Adipocyte (in vitro differentiated cells): ENCODE results near the gene RETN.

Experiments used
- DNase-seq: peaks from one replicate; pipeline ENCODE4 v3.0.0-alpha.2; 2015; ENCODE audit warnings: low read depth
- H3K27me3 ChIP-seq: replicated peaks from 2 replicates; pipeline ENCODE4 v1.7.0; 2013; ENCODE audit warnings: mild to moderate bottlenecking, low read length, moderate library complexity; ENCODE audit not compliant: control insufficient read depth, insufficient read depth
- H3K36me3 ChIP-seq: 2 replicates; pipeline ENCODE4 v1.7.0; 2013; ENCODE audit warnings: low read length, mild to moderate bottlenecking, moderate library complexity; ENCODE audit not compliant: control insufficient read depth, insufficient read depth, severe bottlenecking
- H3K4me1 ChIP-seq: 2 replicates; pipeline ENCODE4 v1.7.0; 2013; ENCODE audit warnings: mild to moderate bottlenecking, low read length, moderate library complexity; ENCODE audit not compliant: control insufficient read depth, insufficient read depth
- H3K4me3 ChIP-seq: 2 replicates; pipeline ENCODE4 v1.7.0; 2013; ENCODE audit warnings: mild to moderate bottlenecking, low read length, moderate library complexity
- H3K9ac ChIP-seq: 2 replicates; pipeline ENCODE4 v1.7.0; 2013; ENCODE audit warnings: mild to moderate bottlenecking, low read length, moderate library complexity
- H3K9me3 ChIP-seq: 2 replicates; pipeline ENCODE4 v1.7.0; 2013; ENCODE audit warnings: mild to moderate bottlenecking, low read length, moderate library complexity; ENCODE audit not compliant: control insufficient read depth

Gene RETN

DNA sequence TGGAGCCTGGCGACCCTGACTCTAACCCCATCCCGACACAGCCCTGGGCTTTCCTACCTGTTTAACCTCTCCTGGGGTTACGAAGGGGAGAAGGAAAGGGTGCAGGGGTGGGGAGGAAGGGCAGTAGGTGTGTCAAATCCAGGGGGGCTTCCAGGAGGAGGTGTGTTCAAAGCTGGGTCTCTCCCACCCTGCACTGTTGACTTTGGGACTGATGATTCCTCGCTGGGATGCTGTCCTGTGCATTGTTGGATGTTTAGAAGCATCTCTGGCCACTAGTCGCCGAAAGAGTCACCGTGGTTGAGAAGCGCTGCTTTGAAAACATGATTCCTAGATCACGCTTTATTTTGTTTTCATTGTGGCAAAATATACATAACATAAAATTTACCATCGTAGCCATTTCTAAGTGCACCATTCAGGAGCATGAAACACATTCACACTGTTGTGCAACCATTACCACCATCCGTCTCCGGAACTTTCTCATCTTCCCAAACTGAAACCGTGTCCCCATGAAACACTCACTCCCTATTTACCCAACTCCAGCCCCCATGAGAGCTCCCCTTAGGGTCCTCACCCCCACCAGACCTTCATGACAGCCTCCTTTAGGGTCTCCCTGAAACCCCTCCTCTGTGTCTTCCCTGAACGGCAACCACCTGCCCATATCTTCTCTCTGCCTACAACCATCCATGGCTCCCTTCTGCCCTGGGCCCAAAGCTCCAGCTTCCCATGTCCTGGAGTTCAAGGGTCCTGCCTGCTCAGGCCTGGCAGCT is 37.5 kb downstream of the RETN start:
- no peaks in the 10 kb centered on the region for H3K9me3 ChIP-seq
- H3K9ac ChIP-seq: no peak overlapping the region
- H3K36me3 ChIP-seq: no peaks in the 10 kb centered on the region
- H3K4me1 ChIP-seq: no peaks in the 10 kb centered on the region
- no peak overlapping the region for H3K4me3 ChIP-seq
- peaks cover 36% of the 10 kb centered on the region for H3K27me3 ChIP-seq
- no peak for DNase-seq

DNA sequence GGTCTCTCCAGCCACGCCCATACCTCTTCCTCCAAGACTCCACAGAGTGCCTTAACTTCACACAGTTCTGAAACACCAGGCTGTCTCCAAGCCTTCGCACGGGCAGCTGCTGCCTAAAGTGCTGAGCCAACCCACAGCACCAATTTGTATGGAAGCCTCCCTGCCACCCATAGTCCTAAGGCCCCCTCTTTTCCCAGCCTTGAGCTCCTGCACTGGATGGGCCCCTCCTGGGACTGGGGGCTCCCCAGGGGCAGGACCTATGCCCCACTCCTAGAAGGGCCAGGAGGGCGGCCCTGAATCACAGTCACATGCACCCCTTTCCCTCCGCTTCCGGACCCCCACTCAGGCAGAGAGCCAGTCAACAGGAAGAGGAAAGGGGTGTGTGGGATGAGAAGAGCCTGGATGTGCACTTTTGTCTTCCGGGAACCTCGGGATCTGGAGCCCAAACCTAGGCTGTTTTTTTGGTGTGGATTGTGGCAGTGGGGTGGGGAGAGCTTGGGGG is 38.2 kb downstream of the RETN start:
- Histone ChIP-seq H3K4me1 (no peaks in the 10 kb centered on the region), H3K9me3 (no peaks in the 10 kb centered on the region), H3K36me3 (no peaks in the 10 kb centered on the region), H3K9ac (no peak overlapping the region), H3K4me3 (no peak overlapping the region), H3K27me3 (peaks cover 36% of the 10 kb centered on the region)
- no peak for DNase-seq

DNA sequence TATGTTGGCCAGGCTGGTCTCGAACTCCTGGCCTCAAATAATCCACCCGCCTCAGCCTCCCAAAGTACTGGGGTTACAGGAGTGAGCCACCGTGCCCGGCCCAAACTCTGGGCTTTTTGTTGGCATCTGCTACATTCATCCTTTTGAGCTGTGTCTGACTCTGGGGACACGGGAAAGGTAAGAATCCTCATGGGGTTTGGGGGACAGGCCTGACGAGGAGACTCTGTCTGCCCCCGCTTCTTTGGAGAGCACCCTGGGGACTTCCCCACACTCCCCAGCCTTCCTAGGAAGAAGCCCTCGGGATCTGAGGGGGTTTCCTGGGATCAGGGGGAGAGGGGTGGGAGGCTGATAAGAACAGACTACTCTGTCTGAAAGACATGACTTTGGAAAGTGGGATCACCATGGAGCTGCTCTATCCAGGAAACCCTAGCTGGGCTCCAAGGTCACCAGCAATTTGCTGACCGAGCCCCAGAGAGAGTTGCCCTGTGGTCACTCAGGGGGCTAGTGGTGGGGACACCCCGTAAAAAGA is 41.1 kb downstream of the RETN start:
- no peak for DNase-seq

DNA sequence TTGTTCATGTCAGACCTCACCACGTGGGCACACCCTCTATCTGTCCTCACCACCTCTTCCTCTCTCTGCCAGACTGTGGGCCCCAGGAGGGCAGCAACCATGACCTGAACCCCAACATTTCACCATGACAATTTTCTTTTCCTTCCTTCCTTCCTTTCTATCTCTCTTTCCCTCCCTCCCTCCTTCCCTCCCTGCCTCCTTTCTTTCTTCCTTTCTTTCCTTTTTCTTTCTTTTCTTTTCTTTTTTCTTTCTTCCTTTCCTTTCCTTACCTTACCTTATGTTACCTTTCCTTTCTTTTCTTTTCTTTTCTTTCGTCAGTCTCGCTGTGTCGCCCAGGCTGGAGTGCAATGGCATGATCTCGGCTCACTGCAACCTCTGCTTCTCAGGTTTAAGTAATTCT is 41.8 kb downstream of the RETN start:
- no peak for DNase-seq
- Histone ChIP-seq H3K27me3 (peaks cover 25% of the 10 kb centered on the region), H3K36me3 (no peaks in the 10 kb centered on the region)

More for the DNA sequence above, 41.1 kb downstream of the RETN start:
- Histone ChIP-seq H3K9ac (no peak overlapping the region), H3K36me3 (no peaks in the 10 kb centered on the region), H3K4me1 (no peaks in the 10 kb centered on the region), H3K4me3 (no peak overlapping the region), H3K9me3 (no peaks in the 10 kb centered on the region), H3K27me3 (peaks cover 25% of the 10 kb centered on the region)

DNA sequence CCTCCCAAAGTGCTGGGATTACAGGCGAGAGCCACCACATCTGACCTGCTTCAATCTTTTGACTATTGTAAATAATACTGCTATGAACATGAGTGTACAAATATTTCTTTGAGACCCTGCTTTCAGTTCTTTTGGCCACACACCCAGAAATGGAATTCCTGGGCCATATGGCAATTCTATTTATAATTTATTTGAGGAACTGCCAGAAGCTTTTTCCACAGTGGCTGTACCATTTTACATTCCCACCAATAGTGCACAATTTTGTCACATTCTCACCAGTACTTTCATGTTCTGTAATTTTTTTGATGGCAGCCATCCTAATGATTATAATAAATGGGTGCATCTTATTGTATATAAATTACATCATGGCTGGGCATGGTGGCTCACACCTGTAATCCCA is 46.8 kb downstream of the RETN start:
- no peaks in the 10 kb centered on the region for H3K36me3 ChIP-seq
- no peak overlapping the region for H3K9ac ChIP-seq
- DNase-seq: no peak
- no peak overlapping the region for H3K4me3 ChIP-seq
- peaks cover 16% of the 10 kb centered on the region for H3K27me3 ChIP-seq
- peaks cover 6% of the 10 kb centered on the region for H3K9me3 ChIP-seq
- H3K4me1 ChIP-seq: no peaks in the 10 kb centered on the region

More for the DNA sequence above, 41.8 kb downstream of the RETN start:
- no peaks in the 10 kb centered on the region for H3K4me1 ChIP-seq
- H3K9ac ChIP-seq: no peak overlapping the region
- H3K4me3 ChIP-seq: no peak overlapping the region
- H3K9me3 ChIP-seq: no peaks in the 10 kb centered on the region

DNA sequence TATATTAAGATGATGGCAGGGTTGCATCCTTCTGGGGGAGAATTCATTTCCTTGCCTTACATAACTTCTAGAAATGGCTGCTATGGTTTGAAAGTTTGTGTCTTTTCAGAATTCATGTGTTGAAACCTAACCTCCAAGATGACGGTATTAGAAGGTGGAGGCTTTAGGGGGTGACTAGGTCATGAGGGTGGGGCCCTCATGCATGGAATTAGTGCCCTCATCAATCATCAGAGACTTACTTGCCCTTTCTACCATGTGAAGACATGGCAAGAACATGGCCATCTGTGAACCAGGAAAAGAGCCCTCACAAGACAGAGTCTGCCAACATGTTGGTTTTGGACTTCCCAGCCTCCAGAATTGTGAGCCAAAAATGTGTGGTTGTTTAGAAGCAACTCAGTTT is 47.9 kb downstream of the RETN start:
- Histone ChIP-seq H3K9me3 (peaks cover 6% of the 10 kb centered on the region), H3K27me3 (peaks cover 17% of the 10 kb centered on the region), H3K4me1 (no peaks in the 10 kb centered on the region), H3K4me3 (no peak overlapping the region), H3K9ac (no peak overlapping the region), H3K36me3 (no peaks in the 10 kb centered on the region)
- DNase-seq: no peak

GRCh38 chr19:7718668-7719067 is 49.8 kb downstream of the RETN start:
- DNase-seq: no peak
- peaks cover 23% of the 10 kb centered on the region for H3K27me3 ChIP-seq
- no peaks in the 10 kb centered on the region for H3K36me3 ChIP-seq
- H3K9ac ChIP-seq: no peak overlapping the region
- H3K4me3 ChIP-seq: no peak overlapping the region
- H3K4me1 ChIP-seq: no peaks in the 10 kb centered on the region
- peaks cover 6% of the 10 kb centered on the region for H3K9me3 ChIP-seq
